HG03460 (cell line): ENCODE data around the gene BCAN.

Experiments
- ATAC-seq: cut with Tn5 transposase; IDR thresholded peaks from one replicate; pipeline ENCODE4 v1.9.1; 2021; ENCODE audit not compliant: unreplicated experiment

BCAN gene

GRCh38 chr1:156675210-156676113, 33.5 kb downstream of the BCAN start:
- no peak for ATAC-seq

DNA sequence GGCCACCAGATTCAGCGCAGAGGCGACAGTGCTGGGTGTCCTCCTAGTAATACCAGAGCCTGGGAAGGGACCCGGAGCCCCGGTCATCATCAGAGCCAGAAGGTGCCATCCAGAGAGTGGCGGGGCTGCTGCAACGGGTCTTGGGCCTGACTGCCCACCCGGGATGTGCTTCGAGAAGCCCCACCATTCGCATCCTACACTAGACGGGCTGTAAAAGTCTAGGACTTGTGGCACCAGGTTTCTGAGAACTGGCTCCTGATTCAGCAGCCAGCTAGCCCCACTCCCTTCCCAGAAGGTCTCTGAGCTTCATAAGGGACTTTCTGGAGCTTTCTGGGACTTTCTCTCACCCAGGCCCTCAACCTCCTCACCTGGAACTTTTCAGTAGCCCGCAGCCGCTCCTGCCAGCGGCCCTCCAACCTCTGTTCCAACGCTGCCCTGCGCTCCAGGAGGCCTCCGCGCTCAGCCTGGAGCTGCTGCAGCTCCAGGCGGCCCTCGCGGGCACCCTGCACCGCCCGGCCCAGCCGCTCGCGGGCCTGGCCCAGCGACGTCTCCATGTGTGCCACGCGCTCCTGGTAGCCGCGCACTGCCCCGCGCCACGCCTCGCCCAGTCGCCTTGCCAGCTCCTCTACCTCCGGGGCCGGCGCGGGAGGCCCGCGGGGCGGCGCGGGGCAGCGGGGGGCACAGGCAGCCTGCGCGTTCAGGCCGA, 34.4 kb downstream of the BCAN start:
- no peak for ATAC-seq

- no peak for ATAC-seq
Observed at GRCh38 chr1:156676820-156677615, 35.1 kb downstream of the BCAN start, which contains the start of gene NES. Gene NES (minus strand): TSS chr1:156677407. CDS start chr1:156677264, 143 bp downstream.

DNA sequence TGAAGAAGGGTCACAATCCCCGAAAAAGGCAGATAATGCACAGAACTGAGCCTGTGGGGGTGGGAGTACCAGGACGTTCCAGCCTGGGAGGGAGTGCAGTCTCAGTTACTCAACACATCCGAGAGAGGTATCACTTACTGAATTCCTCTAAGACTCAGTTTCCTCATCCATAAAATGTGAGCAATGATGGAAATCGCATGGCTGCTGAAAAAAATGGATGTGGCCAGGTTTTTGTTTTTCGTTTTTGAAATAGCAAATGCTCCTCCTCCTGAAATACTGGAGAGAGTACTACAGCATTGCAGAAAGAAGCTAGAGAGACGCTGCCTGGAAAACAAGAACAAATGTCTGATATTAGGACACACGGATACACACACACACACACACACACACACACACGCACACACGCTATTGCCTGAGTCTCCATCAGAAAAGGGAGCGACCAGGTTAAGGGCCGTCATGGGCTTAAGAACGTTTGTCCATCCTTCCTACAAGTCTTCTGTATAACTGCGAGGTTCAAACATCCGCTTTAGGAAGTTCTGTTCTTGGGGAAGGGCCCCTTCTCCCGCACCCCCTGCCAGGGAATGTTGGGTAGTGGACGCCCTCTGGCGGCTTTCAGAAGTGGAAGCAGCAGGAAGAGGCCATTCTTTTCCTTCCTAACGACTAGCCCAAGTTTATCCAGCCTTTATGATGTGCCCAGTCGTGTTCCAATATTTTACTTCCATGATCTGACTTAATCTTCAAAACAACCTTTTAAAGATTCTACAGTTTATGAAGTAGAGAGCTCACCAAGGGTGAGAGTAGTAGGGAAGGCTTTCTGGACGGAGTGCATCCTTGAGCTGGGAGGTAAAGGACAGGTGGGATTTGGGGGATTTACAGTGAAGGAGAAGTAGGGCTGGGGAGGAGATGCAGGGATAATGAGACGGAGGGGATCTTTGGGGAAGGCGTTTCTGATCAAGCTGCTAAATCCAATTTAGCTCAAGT, 36.0 kb downstream of the BCAN start:
- no peak for ATAC-seq

- no peak for ATAC-seq
Observed at GRCh38 chr1:156680056-156680455, 38.1 kb downstream of the BCAN start.

DNA sequence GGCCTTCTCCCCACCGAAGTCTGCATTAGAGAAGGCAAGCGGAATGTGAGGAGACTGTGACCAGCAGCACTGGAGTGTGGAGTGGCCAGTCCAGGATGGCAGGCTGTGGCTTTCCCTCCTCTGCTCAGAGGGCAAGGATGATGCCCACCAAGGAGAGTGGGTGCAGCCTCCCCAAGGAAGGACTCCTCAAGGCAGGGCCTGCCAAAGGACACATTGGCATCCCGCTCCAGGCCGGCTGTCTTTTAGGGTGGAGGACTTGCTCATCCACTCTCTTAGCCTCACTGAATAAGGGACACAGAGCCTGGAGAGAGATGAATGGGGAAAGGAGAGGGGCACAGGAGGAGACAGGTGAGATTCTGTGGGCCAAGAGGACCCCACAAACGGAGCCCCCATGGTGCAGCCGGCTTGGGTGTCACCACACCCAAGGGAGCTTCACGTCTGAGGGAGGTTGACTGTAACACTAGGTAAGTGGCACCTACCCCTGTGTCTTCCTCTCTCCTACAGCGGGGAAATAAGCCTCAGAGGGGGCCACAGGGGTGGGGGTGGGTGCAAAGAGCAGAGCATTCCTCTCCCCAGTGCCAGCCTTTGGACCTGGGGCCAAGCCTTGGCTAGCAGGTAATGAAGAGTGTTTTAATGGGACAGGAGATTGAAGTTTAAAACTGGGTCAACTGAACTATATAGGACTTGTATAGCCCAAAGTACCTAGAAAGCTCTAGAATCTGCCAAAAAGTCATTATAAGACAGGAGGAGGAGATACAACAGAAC, 39.5 kb downstream of the BCAN start:
- ATAC-seq, result no peak

DNA sequence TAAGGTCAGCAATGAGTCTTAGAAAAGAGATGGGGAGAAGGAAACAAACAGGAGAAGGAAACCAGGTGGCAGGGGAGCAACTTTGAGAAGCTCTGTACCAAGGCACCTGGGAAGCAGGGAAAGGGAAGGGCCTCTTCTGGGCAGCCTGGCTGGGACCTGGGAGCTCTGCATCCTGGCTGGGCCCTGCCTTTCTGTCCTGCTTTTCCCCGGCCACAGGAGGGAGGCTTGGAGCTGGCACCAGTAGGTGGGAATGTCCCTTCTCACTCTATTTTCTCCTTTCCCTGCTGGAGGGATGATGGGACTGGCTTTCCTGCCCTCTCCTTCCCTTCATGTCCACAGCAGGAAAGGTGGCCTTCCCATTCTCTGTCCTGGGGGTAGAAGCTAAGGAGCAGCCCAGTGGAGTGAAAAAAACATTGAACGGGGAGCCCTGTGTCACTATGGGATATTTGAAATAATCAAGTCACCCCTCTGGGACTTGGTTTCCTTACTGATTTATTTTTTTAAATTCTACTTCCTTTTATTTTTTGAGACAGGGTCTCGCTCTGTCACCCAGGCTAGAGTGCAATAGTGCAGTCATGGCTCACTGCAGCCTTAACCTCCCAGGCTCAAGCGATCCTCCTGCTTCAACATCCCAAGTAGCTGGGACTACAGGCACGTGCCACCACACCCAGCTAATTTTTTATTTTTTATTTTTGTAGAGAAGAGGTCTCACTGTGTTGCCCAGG, 40.4 kb downstream of the BCAN start:
- no peak for ATAC-seq

DNA sequence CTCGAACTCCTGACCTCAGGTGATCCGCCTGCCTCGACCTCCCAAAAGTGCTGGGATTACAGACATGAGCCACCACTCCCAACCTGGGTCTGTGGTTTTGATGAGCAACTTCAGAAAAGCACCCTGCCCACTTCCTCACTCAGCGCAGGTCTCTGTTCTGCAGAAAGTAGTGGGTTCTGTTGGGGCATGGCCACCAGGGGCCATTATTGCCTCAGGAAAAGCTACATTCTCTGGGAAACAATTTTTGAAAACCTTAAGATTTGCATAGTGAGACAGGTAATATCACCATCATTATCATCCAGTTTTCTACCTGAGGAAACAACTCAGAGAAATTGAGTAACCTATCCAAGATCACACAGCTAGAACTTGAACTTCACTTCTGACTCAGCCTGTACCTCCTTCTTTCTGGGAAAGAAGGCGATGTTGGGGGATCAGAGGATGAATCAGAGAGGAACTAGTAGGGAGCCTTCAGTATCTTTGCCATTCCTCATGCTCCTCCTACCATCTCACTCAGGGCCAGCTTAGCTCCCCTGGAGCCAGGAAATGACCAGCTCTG, 42.4 kb downstream of the BCAN start:
- no peak for ATAC-seq

GRCh38 chr1:156689035-156689952, 47.4 kb downstream of the BCAN start:
- peak; percentile 73 for ATAC-seq

GRCh38 chr1:156689953-156690674, 48.2 kb downstream of the BCAN start:
- no peak for ATAC-seq

DNA sequence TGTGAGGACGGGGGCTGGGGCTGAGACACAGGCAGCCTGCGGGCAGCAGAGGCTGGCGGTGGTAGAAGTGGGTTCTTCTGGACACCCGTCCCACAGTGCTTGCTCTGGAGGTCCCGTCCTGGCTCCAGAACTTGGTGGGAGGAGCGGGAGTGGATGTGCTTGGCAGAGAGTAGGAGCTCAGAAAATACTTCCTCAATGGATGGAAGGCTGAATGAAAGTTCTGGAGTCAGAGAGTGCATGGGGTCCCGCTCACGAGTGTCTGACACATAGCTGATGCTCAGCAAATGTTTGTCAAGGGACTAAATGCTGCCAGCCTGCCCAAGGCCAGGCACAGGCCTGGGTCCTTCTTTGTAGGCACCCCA, 48.7 kb downstream of the BCAN start:
- ATAC-seq, result no peak

GRCh38 chr1:156691191-156691590, 49.3 kb downstream of the BCAN start:
- ATAC-seq, result no peak

DNA sequence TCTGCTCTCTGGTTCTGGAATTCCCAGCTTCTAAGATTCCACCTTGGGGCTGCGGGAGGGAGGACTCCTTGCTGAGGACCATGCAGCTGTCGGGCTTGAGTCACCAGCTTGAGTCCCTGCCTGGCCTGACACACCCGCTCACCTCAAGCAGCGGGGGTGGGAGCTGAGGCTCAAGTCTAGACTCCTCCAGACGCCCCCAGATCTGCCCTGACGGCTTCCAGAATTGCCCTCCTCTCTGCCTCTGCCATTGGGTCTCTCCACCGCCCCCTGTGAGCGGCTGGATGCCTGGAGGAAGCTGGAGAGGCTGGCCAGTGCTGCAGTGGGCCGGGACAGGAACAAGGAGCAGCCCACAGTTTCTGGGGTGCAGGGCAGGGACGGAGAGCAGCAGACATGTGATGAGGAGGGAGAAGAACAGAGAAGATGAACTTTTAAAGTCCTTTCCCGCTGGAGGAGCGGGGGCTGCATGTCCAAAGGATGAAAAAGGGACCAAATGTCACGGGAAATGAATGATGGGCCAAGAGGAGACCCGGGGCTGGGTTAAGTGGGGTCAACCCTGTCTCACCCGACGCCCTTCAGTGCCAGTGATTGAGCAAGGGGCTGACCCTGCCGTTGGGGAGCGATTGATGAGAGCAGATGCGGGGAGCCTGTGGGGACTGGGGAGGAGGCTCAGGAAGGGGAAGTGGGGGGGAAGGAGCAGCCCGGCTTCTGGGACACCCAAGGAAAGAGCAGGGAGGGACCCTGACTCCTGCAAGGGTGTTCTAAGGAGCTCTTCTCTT, 49.9 kb downstream of the BCAN start:
- ATAC-seq, result no peak

DNA sequence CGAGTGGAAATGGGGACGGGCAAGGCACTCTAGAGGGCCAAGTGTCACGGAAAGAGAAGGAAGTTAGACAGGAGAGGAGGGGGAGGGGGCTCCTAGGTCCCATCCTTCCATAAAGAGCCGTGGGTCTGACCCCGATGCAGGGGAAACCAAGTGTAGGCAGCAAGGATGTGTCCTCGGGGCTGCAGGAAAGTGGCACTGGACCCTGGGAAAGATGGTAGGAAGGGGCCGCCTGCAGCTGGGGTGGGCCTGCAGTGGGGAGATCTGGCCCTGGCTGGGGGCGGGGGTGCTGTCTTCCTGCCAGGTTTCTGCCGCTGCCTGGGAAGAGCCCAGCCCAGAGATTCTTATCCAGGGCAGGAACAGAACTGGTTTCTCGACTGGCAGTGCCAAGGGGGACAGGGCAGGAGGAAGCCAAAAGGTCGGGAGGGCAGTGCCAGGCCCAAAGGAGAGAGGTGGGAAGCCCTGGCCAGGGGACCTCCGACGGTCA, 50.6 kb downstream of the BCAN start:
- ATAC-seq, result no peak

DNA sequence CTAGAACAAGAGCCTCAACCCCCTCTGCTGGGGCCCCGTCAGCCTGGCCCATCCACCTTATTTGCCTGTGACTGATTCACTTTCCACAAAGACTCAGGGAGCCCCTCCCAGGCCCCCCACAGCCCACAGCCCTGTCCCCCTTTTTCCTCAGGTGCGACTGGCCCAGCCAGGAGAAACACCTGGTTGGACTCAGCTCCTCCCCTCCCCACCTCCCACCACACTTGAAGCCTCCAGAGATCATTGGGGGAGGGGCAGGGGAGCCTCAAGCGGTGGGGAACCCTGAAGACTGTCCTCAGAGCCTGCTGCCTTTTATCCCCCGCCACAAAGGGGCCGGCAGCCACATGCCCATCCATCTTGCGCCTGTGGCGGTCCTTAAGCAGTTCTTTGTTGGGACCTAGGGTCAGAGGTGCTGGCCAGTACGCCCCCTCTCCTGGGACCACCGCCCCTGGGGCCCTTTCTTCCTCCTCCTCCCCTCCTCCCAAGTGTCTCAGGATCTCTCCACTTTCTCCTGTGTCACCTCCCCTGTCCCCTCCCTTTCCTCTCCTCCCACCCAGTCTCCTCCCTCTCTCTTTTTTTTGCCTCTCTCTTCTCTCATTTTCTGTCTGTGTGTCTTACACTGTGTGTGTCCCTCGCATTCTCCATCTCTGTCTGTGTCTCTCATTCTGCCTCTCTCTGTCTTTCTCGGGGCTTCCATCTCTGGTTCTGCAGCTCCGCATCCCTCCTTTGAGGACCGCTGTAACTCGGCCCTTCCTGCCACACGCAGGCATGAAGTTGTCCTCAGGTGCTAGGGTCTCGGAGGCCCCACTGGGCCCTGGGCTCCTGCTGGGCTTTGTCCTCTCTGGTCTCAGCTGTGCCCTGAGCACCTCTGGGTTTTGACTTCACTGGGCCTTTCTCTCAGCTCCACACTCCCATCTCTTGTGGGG, 51.3 kb downstream of the BCAN start:
- ATAC-seq, result no peak
